Erythroblast (primary cell): ENCODE results near the gene LBH.

ENCODE experiments used
- GATA1 ChIP-seq: IDR thresholded peaks from 2 replicates; pipeline ENCODE4 v1.6.1; 2011; ENCODE audit warnings: low read depth, mild to moderate bottlenecking, control low read depth, low read length, moderate library complexity
- POLR2A ChIP-seq: IDR thresholded peaks from 2 replicates; pipeline ENCODE4 v1.6.1; 2011; ENCODE audit warnings: mild to moderate bottlenecking, low read length

DNA sequence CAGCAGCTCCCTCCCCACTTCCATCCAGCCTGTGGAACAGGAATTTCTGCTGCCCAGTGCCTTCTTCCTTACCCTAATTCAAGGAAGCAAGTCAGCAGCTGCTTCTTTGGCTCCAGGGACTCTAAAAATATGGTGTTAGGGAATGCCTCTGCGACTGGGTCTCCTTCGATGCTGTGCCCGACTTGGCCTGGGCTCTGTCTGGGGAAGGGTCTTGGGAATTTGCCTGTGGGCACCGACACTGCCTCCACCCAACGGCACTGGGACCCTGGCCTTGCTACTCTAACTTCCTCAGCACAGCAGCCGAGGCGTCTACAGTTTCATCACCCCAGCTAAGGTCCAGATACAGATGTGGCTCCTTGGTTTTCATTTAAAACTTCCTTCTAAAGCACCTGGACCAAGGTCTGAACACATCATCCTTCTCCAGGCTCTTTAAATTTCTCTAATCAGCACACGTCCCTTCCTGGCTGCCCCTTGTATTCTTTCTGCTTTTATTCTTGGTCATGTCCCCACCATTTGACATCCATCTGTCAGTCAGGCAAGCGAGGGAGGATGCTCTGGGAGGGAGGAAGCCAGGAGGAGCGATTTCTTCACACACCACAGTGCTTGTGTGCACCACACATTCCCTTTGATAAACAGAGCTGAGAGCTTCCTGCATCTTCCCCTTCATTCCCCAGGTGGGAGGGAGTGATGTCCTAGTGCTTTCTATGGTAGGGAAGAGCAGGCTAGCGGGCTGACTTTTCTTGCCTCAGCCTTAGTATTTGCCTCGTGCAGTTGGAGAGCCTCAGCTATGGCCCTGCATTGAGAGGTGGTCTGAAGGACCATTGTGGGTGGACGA lies 6.8 kb downstream of the LBH start:
- TF ChIP-seq POLR2A (no peak), GATA1 (no peak)
